Measurements from ENCODE around the gene PDE4D. TPM values are rescaled to one million over a fixed set of nuclear protein-coding genes. Genes with fewer than 3 reads are reported as not detected.

Gene PDE4D
- total RNA-seq, 1 experiment from 2014 or later, result 6.3 TPM

GRCh38 chr5:58919833-58920232, 973.7 kb downstream of the PDE4D start:
- Histone ChIP-seq H3K4me1 (replicated peaks) (peaks cover 12% of the 10 kb centered on the region), H3K27ac (no peak overlapping the region), H3K9me3 (replicated peaks) (no peaks in the 10 kb centered on the region), H3K27me3 (replicated peaks) (no peaks in the 10 kb centered on the region), H3K36me3 (no peaks in the 10 kb centered on the region), H3K4me3 (no peak overlapping the region)
- no peak for DNase-seq (ENCODE audit: low read depth in 1 of 2, low spot score in 2 of 2)

Measured in SJSA1 (cell line).